GM12878 (cell line): ENCODE measurements around the gene VMP1. TPM values are rescaled to one million over a fixed set of nuclear protein-coding genes. Genes with fewer than 3 reads are reported as not detected.

Source experiments
- ATAC-seq: fragments of 200-7000 bp; cut with Tn5 transposase; 3 replicates; pipeline ENCODE4 v1.9.1; 2020; ENCODE audit warnings: mild to moderate bottlenecking, moderate library complexity
- BruUV-seq: library from RNA; stranded (reverse); fragments of 400-500 nt; replicated peaks from 2 replicates; lab custom pipeline; 2021; lab: Mats Ljungman, UMichigan
- CTCF ChIA-PET: fragments of 300-600 bp; sonication (Branson Sonifier 250); formaldehyde crosslinking; extraction: SDS; loops from one replicate; lab custom pipeline; 2021; ENCODE audit warnings: inconsistent platforms; lab: Yijun Ruan, JAX
- POLR2A ChIA-PET: fragments of 350-600 bp; formaldehyde crosslinking; extraction: SDS; loops from one replicate; lab custom pipeline; 2021; ENCODE audit warnings: inconsistent platforms; lab: Charles Lee
- RAD21 ChIA-PET: fragments of 300-600 bp; sonication (Branson Sonifier 250); formaldehyde crosslinking; loops from one replicate; lab custom pipeline; 2023; ENCODE audit warnings: antibody characterized with exemption; ENCODE audit not compliant: unreplicated experiment; lab: Charles Lee
- SMC1A ChIA-PET: fragments of 300-600 bp; sonication (Branson Sonifier 250); formaldehyde crosslinking; loops from one replicate; lab custom pipeline; 2023; ENCODE audit not compliant: unreplicated experiment, uncharacterized antibody; lab: Charles Lee
- DNase-seq: peaks from one replicate; pipeline ENCODE4 v3.0.0-alpha.2; 2011; ENCODE audit warnings: low read depth, low spot score
- FAIRE-seq: peaks from 3 replicates; lab custom pipeline; 2011; peaks lifted over from hg19 to GRCh38; lab: Jason Lieb, UNC
- H2AFZ ChIP-seq: 2 replicates; pipeline ENCODE4 v1.6.0; 2011; ENCODE audit warnings: low read depth, low read length, control low read depth; ENCODE audit not compliant: control insufficient read depth
- H3K27ac ChIP-seq: 2 replicates; pipeline ENCODE4 v1.5.1; 2011; ENCODE audit warnings: control low read depth; ENCODE audit not compliant: control insufficient read depth, insufficient read depth
- H3K27me3 ChIP-seq, 2 experiments: replicated peaks in 1 of 2; 2 replicates each; pipeline versions ENCODE4 v1.6.0 to v1.6.1; 2011; ENCODE audit warnings: low read length in 1 of 2; ENCODE audit not compliant: control insufficient read depth in 2 of 2, insufficient read depth in 2 of 2
- H3K36me3 ChIP-seq, 2 experiments: 2 replicates each; pipeline ENCODE4 v1.5.1; 2011; ENCODE audit warnings: low read length in 1 of 2; ENCODE audit not compliant: control insufficient read depth in 2 of 2, insufficient read depth in 2 of 2
- H3K4me1 ChIP-seq: 2 replicates; pipeline ENCODE4 v1.6.1; 2011; ENCODE audit warnings: mild to moderate bottlenecking, low read length, moderate library complexity, mixed read lengths; ENCODE audit not compliant: control insufficient read depth, insufficient read depth
- H3K4me2 ChIP-seq: 2 replicates; pipeline ENCODE4 v1.6.0; 2011; ENCODE audit warnings: control low read depth; ENCODE audit not compliant: control insufficient read depth, insufficient read depth
- H3K4me3 ChIP-seq: fragments of 200-600 bp; sonication (generic); 2 replicates; pipeline ENCODE4 v1.5.1; 2016
- H3K79me2 ChIP-seq: 2 replicates; pipeline ENCODE4 v1.6.0; 2011; ENCODE audit warnings: low read length; ENCODE audit not compliant: control insufficient read depth, insufficient read depth
- H3K9ac ChIP-seq: 2 replicates; pipeline ENCODE4 v1.8.0; 2011; ENCODE audit warnings: low read length, control low read depth, mixed read lengths; ENCODE audit not compliant: control insufficient read depth, insufficient read depth
- H3K9me3 ChIP-seq: replicated peaks from 3 replicates; pipeline ENCODE4 v1.5.1; 2011; ENCODE audit warnings: mild to moderate bottlenecking, low read length; ENCODE audit not compliant: control insufficient read depth, insufficient read depth
- H4K20me1 ChIP-seq: 2 replicates; pipeline ENCODE4 v1.6.0; 2011; ENCODE audit not compliant: control insufficient read depth, insufficient read depth
- CREB1 ChIP-seq: IDR thresholded peaks from 2 replicates; pipeline ENCODE4 v1.6.1; 2012; ENCODE audit warnings: low read depth, mild to moderate bottlenecking, inconsistent platforms
- EZH2 ChIP-seq: IDR thresholded peaks from 2 replicates; pipeline ENCODE4 v1.6.1; 2012; ENCODE audit warnings: low read depth, mild to moderate bottlenecking, control low read depth, inconsistent platforms, low read length, borderline replicate concordance; ENCODE audit not compliant: control insufficient read depth
- MEF2B ChIP-seq: fragments of 450-650 bp; IDR thresholded peaks from 2 replicates; pipeline ENCODE4 v1.6.1; 2018; ENCODE audit warnings: mild to moderate bottlenecking, moderate library complexity; ENCODE audit not compliant: partially characterized antibody, poor library complexity, severe bottlenecking
- NRF1 ChIP-seq: conservative IDR thresholded peaks from 2 replicates; pipeline ENCODE4 v1.6.1; 2011; ENCODE audit warnings: mild to moderate bottlenecking, low read depth, low read length, improper control_type of control experiment
- PAX5 ChIP-seq: IDR thresholded peaks from 2 replicates; pipeline ENCODE4 v1.6.1; 2011; ENCODE audit warnings: low read depth, low read length, borderline replicate concordance
- POLR2AphosphoS5 ChIP-seq: IDR thresholded peaks from 2 replicates; pipeline ENCODE4 v1.6.1; 2011; ENCODE audit warnings: mild to moderate bottlenecking, low read length, inconsistent platforms
- SIN3A ChIP-seq: IDR thresholded peaks from 2 replicates; pipeline ENCODE4 v1.6.1; 2012; ENCODE audit warnings: low read depth, low read length, improper control_type of control experiment
- SIX5 ChIP-seq: IDR thresholded peaks from 2 replicates; pipeline ENCODE4 v1.6.1; 2011; ENCODE audit warnings: mild to moderate bottlenecking, low read depth, low read length, moderate library complexity; ENCODE audit not compliant: severe bottlenecking
- SMC3 ChIP-seq: IDR thresholded peaks from 2 replicates; pipeline ENCODE4 v1.6.1; 2011; ENCODE audit warnings: low read length, improper control_type of control experiment, borderline replicate concordance
- ZBED1 ChIP-seq: IDR thresholded peaks from 2 replicates; pipeline ENCODE4 v1.6.1; 2016; ENCODE audit warnings: borderline replicate concordance
- WGBS: methylation state at CpG from one replicate; pipeline ENCODE4 v1.1.6; 2016; ENCODE audit warnings: low lambda C conversion rate; ENCODE audit not compliant: insufficient replicate concordance, insufficient coverage; ENCODE audit errors: missing lambda C conversion rate; 5-methylcytosine and 5-hydroxymethylcytosine counted together
- in situ Hi-C: fragments of 300-500 bp; cut with MboI; formaldehyde crosslinking; loops from 9 replicates; pipeline ENCODE4 v1.14.3; 2018; ENCODE audit warnings: mixed read lengths
- intact Hi-C: fragments of 100-400 bp; cut with micrococcal nuclease; formaldehyde crosslinking; loops from one replicate; pipeline ENCODE4 v1.14.2; 2022; ENCODE audit not compliant: unreplicated experiment
- polyA plus RNA-seq, 11 experiments: library from polyadenylated mRNA; depleted of rRNA in 4 of 11; unstranded in 6 of 11; stranded (reverse) in 5 of 11; fragments of >200 nt; fragmentation: Nextera tagmentation in 4 of 11; fragmentation: Illumina TruSeq in 1 of 11; extraction: Ambion mirVana in 4 of 11; extraction: Trizol in 1 of 11; gene quantifications; 1 replicate in 1 of 11; 2 replicates in 10 of 11; pipeline versions ENCODE4 v1.2.1 to v1.2.3, GENCODE V29; 2011 to 2016; ENCODE audit warnings: inconsistent platforms in 2 of 11, missing spikeins in 2 of 11, low read depth in 1 of 11
- total RNA-seq, 4 experiments: library from RNA; depleted of rRNA in 3 of 4; stranded (reverse); fragments of >200 nt in 3 of 4; fragmentation: Illumina TruSeq in 1 of 4; extraction: Trizol in 1 of 4; gene quantifications; 2 replicates each; pipeline versions ENCODE4 v1.2.1 to v1.2.3, GENCODE V29; 2013 to 2021
- TF ChIP-seq, protein P1 (sequence below): fragments of 450-650 bp; IDR thresholded peaks from 2 replicates; pipeline ENCODE4 v1.6.1; 2017; ENCODE audit warnings: mild to moderate bottlenecking
- TF ChIP-seq, protein P2 (sequence below): IDR thresholded peaks from 2 replicates; pipeline ENCODE4 v1.6.1; 2011; ENCODE audit warnings: borderline replicate concordance, low read depth, mild to moderate bottlenecking, moderate library complexity, low read length; ENCODE audit not compliant: insufficient read depth, poor library complexity, severe bottlenecking
- TF ChIP-seq, protein P3 (sequence below): IDR thresholded peaks from 2 replicates; pipeline ENCODE4 v1.6.1; 2012; ENCODE audit warnings: low read length, inconsistent platforms
- TF ChIP-seq, protein P4 (sequence below), 3 experiments: IDR thresholded peaks in 2 of 3; conservative IDR thresholded peaks in 1 of 3; 2 replicates each; pipeline ENCODE4 v1.5.1; 2011; ENCODE audit warnings: low read depth in 3 of 3, low read length in 3 of 3, mild to moderate bottlenecking in 3 of 3, control low read depth in 2 of 3, moderate library complexity in 2 of 3, inconsistent platforms in 1 of 3, mixed read lengths in 1 of 3; ENCODE audit not compliant: control insufficient read depth in 2 of 3, insufficient read depth in 1 of 3; ENCODE audit errors: extremely low read depth in 1 of 3

Gene VMP1
- total and polyA plus RNA-seq, 10 of the 15 experiments (the other 5 are each of a cell fraction or from before 2014, with no cell fraction given), result 88.4 to 199 (median 132) TPM

DNA sequence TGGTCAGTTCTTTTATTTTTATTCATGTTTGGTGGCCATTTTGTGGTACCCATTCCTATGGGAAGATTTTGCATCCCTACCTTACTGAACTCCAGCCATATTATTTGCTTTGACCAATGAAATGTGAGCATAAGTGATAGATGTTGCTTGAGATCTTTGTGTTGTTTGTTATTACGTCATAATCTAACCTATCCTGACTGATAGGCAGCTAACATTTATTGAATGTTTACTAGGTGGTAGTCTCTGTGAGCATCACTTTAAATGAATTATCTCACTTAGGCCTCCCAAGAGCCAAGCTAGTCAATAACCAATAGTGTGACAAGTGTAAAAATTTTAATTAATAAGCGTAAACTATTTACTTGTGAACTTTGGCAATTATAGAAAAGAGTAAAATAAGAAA, 37.6 kb downstream of the VMP1 start (continued):
- TF ChIP-seq, protein P1, sequence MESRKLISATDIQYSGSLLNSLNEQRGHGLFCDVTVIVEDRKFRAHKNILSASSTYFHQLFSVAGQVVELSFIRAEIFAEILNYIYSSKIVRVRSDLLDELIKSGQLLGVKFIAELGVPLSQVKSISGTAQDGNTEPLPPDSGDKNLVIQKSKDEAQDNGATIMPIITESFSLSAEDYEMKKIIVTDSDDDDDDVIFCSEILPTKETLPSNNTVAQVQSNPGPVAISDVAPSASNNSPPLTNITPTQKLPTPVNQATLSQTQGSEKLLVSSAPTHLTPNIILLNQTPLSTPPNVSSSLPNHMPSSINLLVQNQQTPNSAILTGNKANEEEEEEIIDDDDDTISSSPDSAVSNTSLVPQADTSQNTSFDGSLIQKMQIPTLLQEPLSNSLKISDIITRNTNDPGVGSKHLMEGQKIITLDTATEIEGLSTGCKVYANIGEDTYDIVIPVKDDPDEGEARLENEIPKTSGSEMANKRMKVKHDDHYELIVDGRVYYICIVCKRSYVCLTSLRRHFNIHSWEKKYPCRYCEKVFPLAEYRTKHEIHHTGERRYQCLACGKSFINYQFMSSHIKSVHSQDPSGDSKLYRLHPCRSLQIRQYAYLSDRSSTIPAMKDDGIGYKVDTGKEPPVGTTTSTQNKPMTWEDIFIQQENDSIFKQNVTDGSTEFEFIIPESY, result no peak
- TF ChIP-seq MEF2B, result no peak

DNA sequence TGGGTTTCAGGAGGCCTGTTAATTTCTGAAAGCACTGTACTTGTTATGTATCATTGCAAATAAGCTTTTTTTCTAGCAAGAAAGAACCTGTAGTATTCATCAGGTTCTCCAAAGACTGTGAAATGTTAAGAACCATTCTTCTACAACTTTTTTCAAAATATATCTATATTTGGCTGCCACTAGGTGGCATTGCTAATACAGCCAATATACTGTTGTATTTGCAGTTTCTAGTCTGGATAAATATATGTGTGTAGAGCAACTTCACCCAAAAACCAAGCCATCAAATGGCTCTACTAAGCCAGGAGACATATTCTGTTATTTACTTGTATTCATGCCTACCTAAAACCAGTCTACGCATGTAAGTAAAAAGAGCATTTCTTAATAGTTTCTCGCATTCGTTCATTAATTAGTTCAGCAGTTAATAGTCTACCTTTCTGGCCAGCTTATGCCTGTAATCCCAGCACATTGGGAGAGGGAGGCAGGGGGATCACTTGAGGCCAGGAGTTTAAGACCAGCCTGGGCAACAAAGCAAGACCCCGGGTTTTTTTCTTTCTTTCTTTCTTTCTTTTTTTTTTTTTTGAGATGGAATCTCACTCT, 39.5 kb downstream of the VMP1 start:
- RAD21 ChIA-PET, result interaction anchor here (0.8 to 2.7 kb wide), 4 partner anchors 37 to 290 kb away, joined by 3 to 10 read pairs (median 4); no protein-coding TSS in a partner anchor
- SMC1A ChIA-PET, result interaction anchor here (1.0 to 2.4 kb wide), 6 partner anchors 10 to 436 kb away, joined by 3 to 9 read pairs (median 4); no protein-coding TSS in a partner anchor
- in situ Hi-C loops (loop anchor here (5.0 kb wide), 1 partner anchor 290 kb away; no protein-coding TSS in a partner anchor), intact Hi-C loops (loop anchor here (1.0 to 10.0 kb wide), 3 partner anchors 112 to 432 kb away; no protein-coding TSS in a partner anchor)
- H3K4me1 ChIP-seq, result peaks cover 4% of the 10 kb centered on the region
- BruUV-seq, result no TSS peak
- POLR2A ChIA-PET, result interaction anchor here (1.1 kb wide), 1 partner anchor 36 kb away, joined by 3 read pairs; no protein-coding TSS in a partner anchor
- H3K4me2 ChIP-seq, result no peak overlapping the region
- H3K27me3 ChIP-seq, result no peaks in the 10 kb centered on the region
- 83% methylated on average over 4 of the region's 4 CpGs for WGBS
- no peaks in the 10 kb centered on the region; a peak in 1 of 4 replicates for H3K36me3 ChIP-seq
- H3K27ac ChIP-seq, result no peak overlapping the region
- ATAC-seq (peak; percentile 83), DNase-seq (no peak), FAIRE-seq (peak; percentile 68)
- no peak overlapping the region for H3K9ac ChIP-seq
- no peak overlapping the region for H3K4me3 ChIP-seq
- CTCF ChIA-PET, result interaction anchor here (0.6 to 6.6 kb wide), 32 partner anchors 6 to 436 kb away, joined by 3 to 49 read pairs (median 4); partner anchors contain the start of genes RNFT1, RPS6KB1 and TUBD1
- H3K79me2 ChIP-seq, result no peaks in the 10 kb centered on the region
- H3K9me3 ChIP-seq, result no peaks in the 10 kb centered on the region; the same call in 1 of the 3 replicates
- no peak overlapping the region for H2AFZ ChIP-seq
- H4K20me1 ChIP-seq, result no peaks in the 10 kb centered on the region
- no peak for TF ChIP-seq PAX5
- no peak for TF ChIP-seq SIN3A
- TF ChIP-seq EZH2, result no peak
- TF ChIP-seq ZBED1, result no peak
- TF ChIP-seq SMC3, result peak; percentile 80; the same call in 1 of the 2 replicates
- TF ChIP-seq, protein P2, sequence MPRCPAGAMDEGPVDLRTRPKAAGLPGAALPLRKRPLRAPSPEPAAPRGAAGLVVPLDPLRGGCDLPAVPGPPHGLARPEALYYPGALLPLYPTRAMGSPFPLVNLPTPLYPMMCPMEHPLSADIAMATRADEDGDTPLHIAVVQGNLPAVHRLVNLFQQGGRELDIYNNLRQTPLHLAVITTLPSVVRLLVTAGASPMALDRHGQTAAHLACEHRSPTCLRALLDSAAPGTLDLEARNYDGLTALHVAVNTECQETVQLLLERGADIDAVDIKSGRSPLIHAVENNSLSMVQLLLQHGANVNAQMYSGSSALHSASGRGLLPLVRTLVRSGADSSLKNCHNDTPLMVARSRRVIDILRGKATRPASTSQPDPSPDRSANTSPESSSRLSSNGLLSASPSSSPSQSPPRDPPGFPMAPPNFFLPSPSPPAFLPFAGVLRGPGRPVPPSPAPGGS, result no peak
- TF ChIP-seq NRF1, result no peak
- TF ChIP-seq, protein P3, sequence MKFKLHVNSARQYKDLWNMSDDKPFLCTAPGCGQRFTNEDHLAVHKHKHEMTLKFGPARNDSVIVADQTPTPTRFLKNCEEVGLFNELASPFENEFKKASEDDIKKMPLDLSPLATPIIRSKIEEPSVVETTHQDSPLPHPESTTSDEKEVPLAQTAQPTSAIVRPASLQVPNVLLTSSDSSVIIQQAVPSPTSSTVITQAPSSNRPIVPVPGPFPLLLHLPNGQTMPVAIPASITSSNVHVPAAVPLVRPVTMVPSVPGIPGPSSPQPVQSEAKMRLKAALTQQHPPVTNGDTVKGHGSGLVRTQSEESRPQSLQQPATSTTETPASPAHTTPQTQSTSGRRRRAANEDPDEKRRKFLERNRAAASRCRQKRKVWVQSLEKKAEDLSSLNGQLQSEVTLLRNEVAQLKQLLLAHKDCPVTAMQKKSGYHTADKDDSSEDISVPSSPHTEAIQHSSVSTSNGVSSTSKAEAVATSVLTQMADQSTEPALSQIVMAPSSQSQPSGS, result no peak
- TF ChIP-seq, protein P4, sequence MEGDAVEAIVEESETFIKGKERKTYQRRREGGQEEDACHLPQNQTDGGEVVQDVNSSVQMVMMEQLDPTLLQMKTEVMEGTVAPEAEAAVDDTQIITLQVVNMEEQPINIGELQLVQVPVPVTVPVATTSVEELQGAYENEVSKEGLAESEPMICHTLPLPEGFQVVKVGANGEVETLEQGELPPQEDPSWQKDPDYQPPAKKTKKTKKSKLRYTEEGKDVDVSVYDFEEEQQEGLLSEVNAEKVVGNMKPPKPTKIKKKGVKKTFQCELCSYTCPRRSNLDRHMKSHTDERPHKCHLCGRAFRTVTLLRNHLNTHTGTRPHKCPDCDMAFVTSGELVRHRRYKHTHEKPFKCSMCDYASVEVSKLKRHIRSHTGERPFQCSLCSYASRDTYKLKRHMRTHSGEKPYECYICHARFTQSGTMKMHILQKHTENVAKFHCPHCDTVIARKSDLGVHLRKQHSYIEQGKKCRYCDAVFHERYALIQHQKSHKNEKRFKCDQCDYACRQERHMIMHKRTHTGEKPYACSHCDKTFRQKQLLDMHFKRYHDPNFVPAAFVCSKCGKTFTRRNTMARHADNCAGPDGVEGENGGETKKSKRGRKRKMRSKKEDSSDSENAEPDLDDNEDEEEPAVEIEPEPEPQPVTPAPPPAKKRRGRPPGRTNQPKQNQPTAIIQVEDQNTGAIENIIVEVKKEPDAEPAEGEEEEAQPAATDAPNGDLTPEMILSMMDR (IDR thresholded peaks at IDR 0.05 in 2 of 3, conservative IDR thresholded peaks at IDR 0.05 in 1 of 3; ENCODE audit: control insufficient read depth in 2 of 3, extremely low read depth in 1 of 3, insufficient read depth in 1 of 3, low read depth in 3 of 3, low read length in 3 of 3), result peak; percentile 47 to 65 (median 61)
- TF ChIP-seq CREB1, result no peak
- TF ChIP-seq POLR2AphosphoS5, result no peak
- no peak for TF ChIP-seq SIX5
